ENCODE data around the gene PIGW.

PIGW gene

GRCh38 chr17:36546418-36547093, 11.8 kb downstream of the PIGW start:
- DNase-seq (ENCODE audit: low read depth) = no peak

GRCh38 chr17:36547776-36548175, 13.0 kb downstream of the PIGW start:
- no peak for DNase-seq (ENCODE audit: low read depth)

GRCh38 chr17:36550491-36551417, 16.0 kb downstream of the PIGW start:
- DNase-seq (ENCODE audit: low read depth) = no peak

- DNase-seq (ENCODE audit: low read depth) = no peak
Observed at GRCh38 chr17:36553459-36553858, 18.7 kb downstream of the PIGW start.

GRCh38 chr17:36566081-36566480, 31.3 kb downstream of the PIGW start:
- DNase-seq (ENCODE audit: low read depth) = no peak

GRCh38 chr17:36575028-36575427, 40.2 kb downstream of the PIGW start:
- DNase-seq (ENCODE audit: low read depth) = no peak

- DNase-seq (ENCODE audit: low read depth) = no peak
Observed at GRCh38 chr17:36576793-36577192, 42.0 kb downstream of the PIGW start.

GRCh38 chr17:36578671-36579070, 43.9 kb downstream of the PIGW start:
- no peak for DNase-seq (ENCODE audit: low read depth)

GRCh38 chr17:36583787-36584186, 49.0 kb downstream of the PIGW start:
- no peak for DNase-seq (ENCODE audit: low read depth)

GRCh38 chr17:36586138-36586537, 51.4 kb downstream of the PIGW start:
- DNase-seq (ENCODE audit: low read depth) = no peak

Data from activated T-helper 9 cell treated with anti-CD3 and anti-CD28 coated beads, Interleukin-2, amount 50 U/mL, for 16 hours (primary cell).